ENCODE results near the gene CEP295NL.

DNA sequence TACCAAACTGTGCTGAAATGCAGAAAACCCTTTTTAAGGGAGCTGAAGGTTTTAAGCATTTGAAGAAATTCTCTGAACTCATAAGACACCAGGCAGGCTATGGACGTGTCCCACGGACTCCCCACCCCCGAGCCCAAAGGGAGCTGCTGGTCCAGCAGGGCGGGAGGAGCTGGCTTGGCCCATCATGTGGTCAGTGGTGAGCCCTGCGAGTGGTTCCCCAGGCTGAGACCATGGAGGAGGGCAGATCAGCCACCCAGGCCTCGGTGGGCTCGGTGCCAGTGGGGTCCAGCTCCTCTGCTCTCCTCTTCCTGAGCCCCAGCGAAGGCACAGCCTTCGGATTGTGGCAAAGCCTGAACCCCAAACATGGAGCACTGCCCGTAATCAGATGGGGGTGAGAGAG, 49.7 kb upstream of the CEP295NL start:
- TF ChIP-seq CTCF (IDR thresholded peaks at IDR 0.05) (no peak), POLR2A (IDR thresholded peaks at IDR 0.05) (no peak)

All from uterus (tissue), 2 donors.